Gastroesophageal sphincter (tissue), 3 donors: ENCODE results near the gene CELF2.

Experiments used
- CTCF ChIP-seq, 4 experiments: fragments of 200-600 bp in 2 of 4; fragments of 450-650 bp in 2 of 4; sonication (generic) in 1 of 4; IDR thresholded peaks; one replicate each; pipeline ENCODE4 v1.5.1; 2017 to 2019; ENCODE audit warnings: antibody characterized with exemption in 4 of 4, mild to moderate bottlenecking in 2 of 4, moderate library complexity in 2 of 4
- POLR2AphosphoS5 ChIP-seq: sonication (generic); formaldehyde crosslinking; IDR thresholded peaks from one replicate; pipeline ENCODE4 v1.6.1; 2017; ENCODE audit warnings: antibody characterized with exemption

DNA sequence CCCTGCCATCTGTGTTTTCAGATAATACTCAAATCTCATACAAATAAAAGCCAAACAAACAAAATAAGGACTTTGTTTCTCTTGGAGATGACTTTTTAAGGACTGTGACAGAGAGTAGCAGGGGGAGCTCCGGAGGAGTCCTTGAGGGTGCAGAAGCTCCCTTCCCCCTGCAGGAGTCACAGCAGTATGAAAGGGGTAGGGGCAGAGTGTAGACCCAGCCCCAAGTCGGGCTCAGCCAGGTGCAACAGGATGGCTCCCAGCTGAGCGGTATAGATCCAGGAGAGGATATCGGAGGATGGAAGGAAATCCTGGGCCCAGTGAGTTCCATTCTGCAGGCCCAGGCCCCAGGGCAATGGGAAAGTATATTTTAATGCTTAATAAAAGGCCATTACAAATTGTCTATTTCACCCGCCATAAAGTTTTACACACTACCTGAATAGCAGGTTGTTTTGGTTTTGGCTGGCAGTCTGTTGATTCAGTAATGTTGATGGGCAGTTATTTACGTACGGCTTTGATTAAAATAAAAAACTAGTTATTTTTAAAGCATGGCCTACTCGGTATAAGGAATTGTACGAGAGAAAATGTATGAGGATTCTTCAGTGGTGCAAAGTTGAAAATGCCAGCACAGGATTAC lies 206.0 kb downstream of the CELF2 start:
- TF ChIP-seq CTCF (IDR thresholded peaks at IDR 0.05) (no peak), POLR2AphosphoS5 (no peak)
